WI38 (cell line): ENCODE measurements around the gene SWAP70.
"Not testable (repeated sequence)": the region's sequence is repeated elsewhere in the genome, so short reads cannot be mapped to it uniquely, and the experiment has no call there.

ENCODE experiments used
- H3K4me3 ChIP-seq: 2 replicates; pipeline ENCODE4 v1.5.1; 2011; ENCODE audit warnings: low read depth, mild to moderate bottlenecking, control low read depth, low read length
- TF ChIP-seq, protein P1 (sequence below): IDR thresholded peaks from 2 replicates; pipeline ENCODE4 v1.5.1; 2012; ENCODE audit warnings: low read depth, mild to moderate bottlenecking, control low read depth, low read length

Gene SWAP70

DNA sequence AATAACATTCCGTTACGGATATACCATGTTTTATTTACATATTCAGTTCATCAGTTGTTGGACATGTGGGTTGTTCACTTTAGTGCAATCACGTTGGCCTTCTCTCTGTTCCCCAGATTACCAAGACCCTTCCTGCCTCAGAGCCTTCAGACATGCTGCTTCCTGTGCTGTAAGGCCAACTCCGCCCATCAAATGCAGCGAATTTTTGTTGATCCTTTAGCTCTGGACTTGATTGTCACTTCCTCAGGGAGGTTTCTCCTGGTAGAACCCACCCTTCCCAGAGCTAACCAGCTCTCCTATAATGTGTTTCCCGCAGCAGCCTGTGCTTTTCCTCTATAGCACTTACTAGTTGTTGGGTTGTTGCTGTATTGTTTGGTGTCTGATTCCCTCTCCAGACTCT, 39.4 kb downstream of the SWAP70 start:
- TF ChIP-seq, protein P1, sequence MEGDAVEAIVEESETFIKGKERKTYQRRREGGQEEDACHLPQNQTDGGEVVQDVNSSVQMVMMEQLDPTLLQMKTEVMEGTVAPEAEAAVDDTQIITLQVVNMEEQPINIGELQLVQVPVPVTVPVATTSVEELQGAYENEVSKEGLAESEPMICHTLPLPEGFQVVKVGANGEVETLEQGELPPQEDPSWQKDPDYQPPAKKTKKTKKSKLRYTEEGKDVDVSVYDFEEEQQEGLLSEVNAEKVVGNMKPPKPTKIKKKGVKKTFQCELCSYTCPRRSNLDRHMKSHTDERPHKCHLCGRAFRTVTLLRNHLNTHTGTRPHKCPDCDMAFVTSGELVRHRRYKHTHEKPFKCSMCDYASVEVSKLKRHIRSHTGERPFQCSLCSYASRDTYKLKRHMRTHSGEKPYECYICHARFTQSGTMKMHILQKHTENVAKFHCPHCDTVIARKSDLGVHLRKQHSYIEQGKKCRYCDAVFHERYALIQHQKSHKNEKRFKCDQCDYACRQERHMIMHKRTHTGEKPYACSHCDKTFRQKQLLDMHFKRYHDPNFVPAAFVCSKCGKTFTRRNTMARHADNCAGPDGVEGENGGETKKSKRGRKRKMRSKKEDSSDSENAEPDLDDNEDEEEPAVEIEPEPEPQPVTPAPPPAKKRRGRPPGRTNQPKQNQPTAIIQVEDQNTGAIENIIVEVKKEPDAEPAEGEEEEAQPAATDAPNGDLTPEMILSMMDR = no peak
- no peak overlapping the region for H3K4me3 ChIP-seq

DNA sequence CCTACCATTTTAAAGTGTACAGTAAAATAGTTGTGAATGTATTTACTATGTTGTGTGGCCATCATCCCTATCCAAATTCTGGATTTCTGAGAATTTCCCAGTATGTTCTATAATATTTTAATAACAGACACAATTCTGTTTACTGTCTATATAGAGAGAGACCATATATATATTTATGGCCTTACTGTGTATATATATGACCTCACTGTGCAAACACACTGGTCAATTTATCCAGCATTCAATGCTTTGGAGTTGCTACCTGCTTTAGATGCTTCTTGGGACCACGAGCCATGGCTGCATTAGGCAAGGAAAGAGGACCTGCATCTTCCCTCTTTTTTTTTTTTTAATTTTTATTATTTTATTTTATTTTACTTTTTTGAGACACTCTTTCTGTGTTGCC, 40.2 kb downstream of the SWAP70 start:
- no peak overlapping the region for H3K4me3 ChIP-seq
- TF ChIP-seq, protein P1 = no peak

DNA sequence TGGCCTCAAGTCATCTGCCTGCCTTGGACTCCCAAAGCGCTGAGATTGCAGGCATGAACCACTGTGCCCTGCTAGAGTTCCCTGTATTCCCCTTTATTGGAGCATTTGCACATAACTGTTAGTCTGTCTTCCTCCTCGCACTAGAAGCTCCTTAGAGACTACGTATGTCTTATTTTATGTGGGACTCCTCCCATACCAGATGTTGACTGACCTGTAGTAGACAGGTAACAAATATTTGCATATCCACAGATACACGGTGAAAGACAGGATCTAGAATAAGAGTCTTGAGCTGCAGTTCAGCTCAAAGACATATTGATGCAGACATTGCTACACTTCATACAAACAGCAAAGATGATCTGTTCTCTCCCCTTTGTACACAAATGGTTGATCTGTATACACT, 40.7 kb downstream of the SWAP70 start:
- no peak overlapping the region for H3K4me3 ChIP-seq
- TF ChIP-seq, protein P1 = no peak

DNA sequence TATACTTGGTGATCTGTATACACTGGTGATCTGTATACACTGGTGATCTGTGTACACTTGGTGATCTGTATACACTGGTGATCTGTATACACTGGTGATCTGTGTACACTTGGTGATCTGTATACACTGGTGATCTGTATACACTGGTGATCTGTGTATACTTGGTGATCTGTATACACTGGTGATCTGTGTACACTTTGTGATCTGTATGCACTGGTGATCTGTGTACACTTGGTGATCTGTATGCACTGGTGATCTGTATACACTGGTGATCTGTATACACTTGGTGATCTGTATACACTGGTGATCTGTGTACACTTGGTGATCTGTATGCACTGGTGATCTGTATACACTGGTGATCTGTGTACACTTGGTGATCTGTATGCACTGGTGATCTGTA, 41.5 kb downstream of the SWAP70 start:
- not testable (repeated sequence) for H3K4me3 ChIP-seq

DNA sequence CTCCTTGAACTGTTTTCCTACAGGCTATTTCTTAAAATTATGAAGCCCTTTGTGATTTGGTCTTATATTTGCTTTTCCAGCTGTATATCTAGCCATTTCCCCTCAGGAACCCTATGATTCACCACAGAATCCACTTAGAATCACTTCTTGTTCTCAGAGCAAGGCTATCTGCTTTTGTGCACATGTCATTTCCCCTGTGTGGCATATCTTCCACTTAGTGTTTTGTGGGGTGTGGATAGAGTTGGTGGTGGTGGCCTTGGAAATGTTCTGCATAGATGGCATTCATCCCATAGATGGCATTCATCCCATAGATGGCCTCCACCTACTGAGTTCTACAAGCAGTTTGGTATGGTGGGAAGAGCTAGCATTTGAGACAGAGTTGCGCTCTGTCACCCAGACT, 44.7 kb downstream of the SWAP70 start:
- TF ChIP-seq, protein P1 = no peak
- no peak overlapping the region for H3K4me3 ChIP-seq

DNA sequence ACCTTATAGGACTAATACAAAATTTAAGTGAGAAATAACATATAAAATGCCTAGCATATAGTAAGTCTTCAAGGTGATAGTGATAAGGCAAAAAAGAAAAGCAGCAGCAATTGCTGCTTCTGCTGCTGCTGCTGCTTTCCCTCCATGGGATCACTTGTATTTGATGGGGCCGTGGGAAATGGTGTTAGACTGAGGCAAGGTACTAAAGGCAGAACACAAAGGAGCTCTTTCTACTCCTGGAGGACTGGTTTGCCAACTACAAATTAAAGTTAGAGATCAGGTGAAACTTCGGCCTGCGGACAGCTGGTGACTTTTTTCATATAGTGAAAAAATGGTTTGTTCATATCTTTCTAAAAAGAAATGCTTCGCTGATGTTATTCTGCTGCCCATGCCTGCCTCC, 46.3 kb downstream of the SWAP70 start:
- TF ChIP-seq, protein P1 = no peak
- H3K4me3 ChIP-seq = no peak overlapping the region

DNA sequence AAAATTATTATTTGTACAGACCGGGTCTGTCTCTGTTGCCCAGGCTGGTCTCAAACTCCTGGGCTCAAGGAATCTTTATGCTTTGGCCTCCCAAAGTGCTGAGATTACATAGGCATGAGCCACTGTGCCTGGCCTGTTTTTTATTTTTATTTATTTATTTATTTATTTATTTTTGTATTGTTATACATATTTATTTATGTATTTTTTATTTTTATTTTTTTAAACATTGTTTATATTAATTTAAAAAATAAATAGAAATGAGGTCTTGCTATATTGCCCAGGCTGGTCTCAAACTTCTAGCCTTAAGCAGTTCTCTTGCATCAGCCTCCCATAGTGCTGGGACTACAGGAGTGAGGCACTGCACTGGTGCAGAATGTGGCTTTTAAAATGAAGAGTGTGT, 47.0 kb downstream of the SWAP70 start:
- no peak overlapping the region for H3K4me3 ChIP-seq
- TF ChIP-seq, protein P1 = no peak

DNA sequence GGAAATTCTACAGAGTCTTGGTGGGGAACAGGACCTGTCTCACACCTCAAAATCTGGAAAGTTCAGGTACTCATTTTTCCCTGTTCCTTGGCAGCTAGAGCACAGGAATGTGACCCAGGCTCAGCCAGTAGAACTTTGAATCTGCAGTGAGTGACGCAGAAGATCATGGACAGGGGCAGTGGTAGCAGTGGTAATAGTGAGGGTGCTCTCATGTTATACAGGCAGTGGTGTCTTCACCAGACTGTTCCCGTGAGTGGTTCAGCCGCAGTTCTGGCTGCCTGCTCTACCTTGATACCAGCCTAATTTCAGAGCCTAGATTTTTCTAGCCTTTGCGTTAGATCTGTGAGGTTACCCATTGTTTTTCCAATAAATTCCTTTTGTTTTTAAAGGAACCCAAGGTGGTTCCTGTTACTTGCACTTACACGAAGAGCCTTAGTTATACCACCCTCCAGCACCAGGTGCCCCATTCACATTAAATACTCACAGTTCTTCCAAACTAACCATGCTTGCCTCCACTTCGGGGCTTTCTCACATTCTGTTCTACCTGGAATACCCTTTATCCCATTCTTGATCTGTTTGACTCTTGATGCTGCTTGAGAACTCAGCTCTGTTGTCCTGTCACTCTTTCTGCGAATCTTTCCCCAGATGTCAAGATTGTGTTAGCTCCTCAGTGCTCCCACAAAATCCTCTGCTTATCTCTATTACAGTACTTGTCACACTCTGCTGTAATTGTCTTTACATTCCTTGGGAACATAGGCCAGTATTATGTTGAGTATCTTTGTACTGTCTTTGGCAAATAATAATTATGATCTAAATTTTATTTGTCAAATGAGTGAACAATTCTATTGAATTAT, 47.8 kb downstream of the SWAP70 start:
- TF ChIP-seq, protein P1 = no peak
- no peak overlapping the region for H3K4me3 ChIP-seq
